IPS-15b (cell line): ENCODE data around the gene COL6A2.

ENCODE experiments used
- H3K27me3 ChIP-seq: one replicate; pipeline ENCODE4 v1.6.1; 2013; ENCODE audit warnings: low read length; ENCODE audit not compliant: control insufficient read depth, insufficient read depth
- H3K36me3 ChIP-seq: one replicate; pipeline ENCODE4 v1.6.1; 2013; ENCODE audit warnings: low read length; ENCODE audit not compliant: control insufficient read depth, insufficient read depth
- H3K4me1 ChIP-seq: one replicate; pipeline ENCODE4 v1.6.1; 2013; ENCODE audit warnings: mild to moderate bottlenecking, low read length; ENCODE audit not compliant: control insufficient read depth, insufficient read depth
- H3K4me3 ChIP-seq: one replicate; pipeline ENCODE4 v1.5.1; 2013; ENCODE audit warnings: low read depth, low read length
- H3K9ac ChIP-seq: one replicate; pipeline ENCODE4 v1.6.1; 2013; ENCODE audit warnings: low read depth, mild to moderate bottlenecking, low read length
- H3K9me3 ChIP-seq: one replicate; pipeline ENCODE4 v1.6.1; 2013; ENCODE audit warnings: mild to moderate bottlenecking, low read length; ENCODE audit not compliant: control insufficient read depth, insufficient read depth

COL6A2 gene

GRCh38 chr21:46062471-46063211, 35.3 kb upstream of the COL6A2 start:
- Histone ChIP-seq H3K27me3 (no peaks in the 10 kb centered on the region), H3K36me3 (no peaks in the 10 kb centered on the region), H3K9me3 (peaks cover 7% of the 10 kb centered on the region)

DNA sequence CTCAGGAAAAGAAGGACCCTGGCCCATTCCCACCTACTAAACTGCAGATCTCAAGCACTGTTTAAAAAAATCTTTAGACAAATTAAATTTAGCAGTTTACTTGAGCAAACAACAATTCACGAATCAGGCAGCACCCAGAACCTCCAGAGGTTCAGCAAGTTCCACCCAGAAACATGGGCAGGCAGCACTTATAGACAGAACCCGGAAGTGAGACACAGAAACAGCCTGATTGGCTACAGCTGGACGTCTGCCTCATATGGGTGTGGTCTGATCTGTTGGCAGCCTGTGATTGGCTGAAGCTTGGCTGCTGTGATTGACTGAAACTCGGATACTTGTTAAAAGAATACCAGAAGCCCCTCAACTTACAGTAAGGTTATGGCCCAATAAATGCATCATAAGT, 34.7 kb upstream of the COL6A2 start:
- H3K9me3 ChIP-seq = peaks cover 7% of the 10 kb centered on the region
- H3K4me1 ChIP-seq = no peaks in the 10 kb centered on the region
- no peaks in the 10 kb centered on the region for H3K36me3 ChIP-seq

More at GRCh38 chr21:46062471-46063211, 35.3 kb upstream of the COL6A2 start:
- Histone ChIP-seq H3K9ac (no peak overlapping the region), H3K4me1 (no peaks in the 10 kb centered on the region), H3K4me3 (no peak overlapping the region)

GRCh38 chr21:46063734-46064680, 33.9 kb upstream of the COL6A2 start:
- Histone ChIP-seq H3K36me3 (no peaks in the 10 kb centered on the region), H3K4me1 (no peaks in the 10 kb centered on the region), H3K9ac (no peak overlapping the region), H3K9me3 (peaks cover 7% of the 10 kb centered on the region), H3K27me3 (no peaks in the 10 kb centered on the region), H3K4me3 (no peak overlapping the region)

More for the DNA sequence above, 34.7 kb upstream of the COL6A2 start:
- no peaks in the 10 kb centered on the region for H3K27me3 ChIP-seq
- H3K9ac ChIP-seq = no peak overlapping the region
- no peak overlapping the region for H3K4me3 ChIP-seq

DNA sequence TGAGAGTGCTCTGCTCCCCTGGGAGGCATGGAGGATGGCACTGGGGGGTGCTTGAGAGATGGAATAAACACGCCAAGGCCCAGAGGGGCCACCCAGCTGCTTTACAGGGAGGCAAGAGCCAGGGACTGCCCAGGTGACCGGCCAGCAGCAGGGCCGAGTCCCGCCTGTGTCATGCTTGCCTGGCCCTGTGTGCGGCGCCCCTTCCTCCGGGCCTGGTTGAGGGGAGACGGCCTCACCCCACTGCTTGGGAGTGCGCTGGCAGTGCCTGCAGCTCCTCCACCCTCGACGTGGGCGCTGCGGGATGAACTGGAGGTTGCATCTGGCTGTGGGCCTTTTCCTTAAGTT, 33.1 kb upstream of the COL6A2 start:
- Histone ChIP-seq H3K36me3 (no peaks in the 10 kb centered on the region), H3K4me1 (no peaks in the 10 kb centered on the region), H3K4me3 (no peak overlapping the region), H3K9ac (no peak overlapping the region), H3K9me3 (peaks cover 7% of the 10 kb centered on the region), H3K27me3 (no peaks in the 10 kb centered on the region)

GRCh38 chr21:46065215-46065913, 32.5 kb upstream of the COL6A2 start:
- H3K9ac ChIP-seq = no peak overlapping the region

DNA sequence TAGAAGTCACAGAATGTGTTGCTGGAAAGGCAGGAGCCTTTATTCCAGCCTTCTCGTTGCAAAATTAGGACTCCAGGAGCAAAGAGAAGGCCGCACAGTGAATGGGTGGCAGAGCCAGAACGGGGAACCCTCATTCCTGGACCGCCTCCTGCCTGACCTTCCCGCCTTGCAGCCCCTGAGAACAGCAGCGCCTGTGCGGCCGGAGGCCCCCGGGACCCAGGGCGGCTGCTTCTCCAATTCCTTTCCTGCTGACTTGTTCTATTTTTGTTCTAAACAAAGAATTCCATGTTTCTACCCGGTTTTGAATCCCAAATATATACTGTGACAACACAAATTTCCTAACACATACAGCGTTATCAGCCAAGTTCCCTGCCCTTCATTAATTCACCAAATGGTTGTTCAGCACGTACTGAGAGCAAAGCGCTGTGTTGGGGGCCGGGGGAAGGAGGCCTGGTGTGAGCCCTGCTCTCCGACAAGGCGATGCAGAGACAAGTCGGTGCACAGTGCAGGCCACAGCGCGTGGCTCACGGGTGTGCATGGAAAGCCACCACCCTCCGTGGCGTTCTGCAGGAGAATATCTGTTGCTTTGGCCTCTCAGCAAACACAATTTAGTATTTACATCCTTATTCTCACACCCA, 31.9 kb upstream of the COL6A2 start:
- Histone ChIP-seq H3K9ac (no peak overlapping the region), H3K4me3 (no peak overlapping the region), H3K27me3 (no peaks in the 10 kb centered on the region), H3K9me3 (peaks cover 7% of the 10 kb centered on the region), H3K4me1 (no peaks in the 10 kb centered on the region), H3K36me3 (no peaks in the 10 kb centered on the region)

More at GRCh38 chr21:46065215-46065913, 32.5 kb upstream of the COL6A2 start:
- H3K36me3 ChIP-seq = no peaks in the 10 kb centered on the region
- H3K27me3 ChIP-seq = no peaks in the 10 kb centered on the region
- no peak overlapping the region for H3K4me3 ChIP-seq
- no peaks in the 10 kb centered on the region for H3K4me1 ChIP-seq
- H3K9me3 ChIP-seq = peaks cover 7% of the 10 kb centered on the region

DNA sequence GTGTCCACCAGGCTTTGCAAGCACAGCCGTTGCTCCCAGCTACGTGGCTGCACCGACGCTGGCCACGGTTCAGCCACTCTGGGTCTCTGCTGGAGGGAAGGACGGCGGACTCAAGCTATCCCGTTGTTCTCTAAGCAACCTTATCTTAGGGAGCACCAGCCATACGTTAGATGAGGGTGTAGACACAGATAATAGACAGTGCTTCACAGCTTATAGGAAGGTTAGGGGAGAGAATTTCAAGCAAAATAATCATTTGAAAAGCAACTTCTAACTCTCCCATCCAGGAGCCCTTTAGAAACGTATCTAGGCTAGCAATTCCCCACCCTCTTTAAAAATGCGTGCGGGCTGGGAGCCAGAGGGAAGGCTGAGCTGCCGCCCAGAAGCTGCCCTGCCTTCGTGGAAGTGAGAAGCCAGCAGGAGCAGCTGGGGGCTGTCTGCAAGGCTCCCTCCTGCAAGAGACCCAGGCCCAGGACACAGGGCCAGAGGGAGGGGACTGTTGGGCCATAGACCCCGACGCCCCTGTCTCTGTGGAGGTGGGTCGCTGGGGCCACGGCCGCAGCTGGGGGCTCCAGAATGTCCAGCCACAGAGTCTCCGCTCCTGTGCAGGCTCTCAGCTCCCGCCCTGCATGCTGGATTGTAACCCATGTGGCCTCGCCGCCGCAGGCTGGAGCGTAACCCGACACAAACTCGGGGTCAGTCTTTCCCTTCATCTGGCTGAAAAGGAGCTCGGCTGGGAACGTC, 31.2 kb upstream of the COL6A2 start:
- Histone ChIP-seq H3K36me3 (no peaks in the 10 kb centered on the region), H3K9me3 (peaks cover 7% of the 10 kb centered on the region), H3K9ac (no peak overlapping the region), H3K27me3 (no peaks in the 10 kb centered on the region), H3K4me3 (no peak overlapping the region), H3K4me1 (no peaks in the 10 kb centered on the region)

DNA sequence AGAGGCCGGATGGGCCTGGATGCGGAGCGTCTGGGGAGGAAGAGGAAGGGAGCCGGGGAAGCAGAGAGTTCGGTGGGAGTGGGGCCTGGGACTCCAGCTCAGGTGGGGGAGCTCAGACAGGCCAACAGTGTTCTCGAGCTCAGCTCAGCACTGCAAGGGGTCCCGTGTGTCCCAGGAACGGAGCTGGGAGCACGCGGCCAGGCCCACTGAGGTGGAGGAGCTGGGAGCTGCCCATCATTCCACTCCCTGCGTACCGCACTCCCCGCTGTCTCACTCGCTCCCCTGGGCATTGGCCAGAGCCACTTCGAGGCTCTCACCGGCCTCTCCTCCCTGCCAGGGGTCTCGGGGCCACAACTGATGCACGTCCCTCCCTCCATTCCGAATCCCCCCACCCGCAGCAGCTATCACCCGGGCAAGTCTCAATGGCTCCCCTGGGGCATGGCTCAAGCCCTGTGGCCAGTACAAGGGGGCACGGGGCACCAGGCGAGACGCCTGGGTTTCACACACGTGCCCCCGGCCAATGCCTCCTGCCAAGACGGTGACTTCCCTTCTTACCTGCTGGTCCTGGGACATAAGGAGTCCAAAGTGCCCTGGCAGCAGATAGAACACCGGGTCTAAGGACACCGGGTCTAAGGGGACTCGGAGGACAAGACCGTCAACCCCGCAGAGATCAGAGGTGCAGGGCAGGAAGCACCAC, 30.3 kb upstream of the COL6A2 start:
- no peak overlapping the region for H3K4me3 ChIP-seq
- H3K9me3 ChIP-seq = peaks cover 2% of the 10 kb centered on the region
- no peaks in the 10 kb centered on the region for H3K27me3 ChIP-seq
- H3K9ac ChIP-seq = no peak overlapping the region
- H3K36me3 ChIP-seq = no peaks in the 10 kb centered on the region
- no peaks in the 10 kb centered on the region for H3K4me1 ChIP-seq

DNA sequence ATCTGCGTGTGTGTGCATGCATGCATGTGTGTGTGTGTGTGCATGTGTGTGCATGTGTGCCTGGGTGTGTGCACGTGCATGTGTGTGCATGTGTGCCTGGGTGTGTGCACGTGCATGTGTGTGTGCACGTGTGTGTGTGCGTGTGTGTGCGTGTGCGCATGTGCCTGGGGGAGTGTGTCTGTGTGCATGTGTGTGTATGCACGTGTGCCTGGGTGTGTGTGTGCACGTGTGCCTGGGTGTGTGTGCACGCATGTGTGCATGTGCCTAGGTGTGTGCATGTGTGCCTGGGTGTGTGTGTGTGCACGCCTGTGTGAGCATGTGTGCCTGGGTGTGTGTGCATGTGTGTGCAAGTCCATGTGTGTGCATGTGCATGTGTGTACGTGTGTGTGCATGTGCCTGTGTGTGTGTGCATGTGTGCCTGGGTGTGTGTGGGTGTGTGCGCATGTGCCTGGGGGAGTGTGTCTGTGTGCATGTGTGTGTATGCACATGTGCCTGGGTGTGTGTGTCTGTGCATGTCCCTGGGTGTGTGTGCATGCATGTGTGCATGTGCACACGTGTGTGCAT, 29.3 kb upstream of the COL6A2 start:
- Histone ChIP-seq H3K9ac (no peak overlapping the region), H3K27me3 (no peaks in the 10 kb centered on the region), H3K9me3 (no peaks in the 10 kb centered on the region), H3K4me3 (no peak overlapping the region), H3K36me3 (no peaks in the 10 kb centered on the region), H3K4me1 (no peaks in the 10 kb centered on the region)

DNA sequence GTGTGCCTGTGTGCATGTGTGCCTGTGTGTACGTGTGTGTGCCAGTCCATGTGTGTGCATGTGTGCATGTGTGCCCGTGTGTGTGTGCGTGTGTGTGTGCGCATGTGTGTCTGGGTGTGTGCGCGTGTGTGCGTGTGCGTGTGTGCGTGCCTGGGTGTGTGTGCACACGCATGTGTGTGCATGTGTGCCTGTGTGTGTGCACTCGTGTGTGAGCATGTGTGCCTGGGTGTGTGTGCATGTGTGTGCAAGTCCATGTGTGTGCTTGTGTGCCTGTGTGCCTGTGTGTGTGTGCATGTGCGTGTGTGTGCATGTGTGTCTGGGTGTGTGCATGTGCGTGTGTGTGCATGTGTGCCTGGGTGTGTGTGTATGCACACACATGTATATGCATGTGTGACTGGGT, 28.7 kb upstream of the COL6A2 start:
- Histone ChIP-seq H3K4me3 (no peak overlapping the region), H3K9ac (no peak overlapping the region), H3K36me3 (no peaks in the 10 kb centered on the region), H3K4me1 (no peaks in the 10 kb centered on the region), H3K27me3 (no peaks in the 10 kb centered on the region), H3K9me3 (no peaks in the 10 kb centered on the region)
